T-helper 22 cell (primary cell): ENCODE results near the gene ACADM.
"Not testable (repeated sequence)": the region's sequence is repeated elsewhere in the genome, so short reads cannot be mapped to it uniquely, and the experiment has no call there.

ENCODE experiments used
- DNase-seq: peaks from one replicate; pipeline ENCODE4 v3.0.0-alpha.2; 2020; ENCODE audit warnings: low read depth

The ACADM gene

DNA sequence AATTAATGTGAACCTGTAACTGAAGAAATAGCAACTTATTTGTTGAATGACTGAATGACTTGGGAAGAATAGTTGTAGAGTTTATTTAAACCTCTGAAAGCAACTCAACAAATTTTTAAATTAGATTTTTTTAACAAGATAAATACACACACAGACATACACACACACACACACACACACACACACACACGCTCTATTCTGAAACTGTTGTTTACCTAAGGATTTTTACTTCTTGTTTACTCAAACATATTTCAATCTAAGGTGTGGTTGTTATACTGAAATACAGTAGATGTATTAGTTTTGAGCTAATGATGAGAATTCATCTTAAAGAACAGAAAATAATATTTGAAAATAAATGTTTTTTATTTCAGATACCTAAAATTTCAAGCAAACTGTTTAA, 11.5 kb downstream of the ACADM start:
- DNase-seq, result no peak

DNA sequence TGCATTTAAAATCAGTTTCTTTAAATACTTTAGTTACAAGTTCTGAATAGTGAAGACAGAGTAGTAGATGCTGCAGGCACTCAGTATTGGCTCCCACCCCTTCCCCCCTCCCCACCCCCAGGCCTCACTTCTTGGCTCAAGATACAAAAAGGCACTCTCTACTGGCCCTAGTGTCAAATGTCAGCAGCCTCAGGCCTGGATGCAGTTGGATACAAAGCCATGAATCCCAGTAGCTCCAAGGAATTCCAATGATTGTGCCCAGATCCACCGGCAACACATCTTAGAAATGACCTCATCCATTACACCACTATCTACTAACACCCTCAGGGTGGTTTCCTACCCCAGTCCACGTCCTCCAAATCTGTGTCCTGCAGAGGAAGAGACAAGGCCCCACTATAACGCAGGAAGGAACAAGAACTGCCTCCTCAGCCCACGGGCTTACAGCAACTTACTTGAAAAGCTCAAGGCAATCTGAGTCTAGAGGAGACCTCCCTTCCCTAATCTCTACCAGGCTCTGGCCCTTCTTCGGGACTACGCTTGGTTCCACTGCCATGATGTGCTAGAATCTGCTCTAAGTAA, 17.6 kb downstream of the ACADM start:
- DNase-seq, result no peak

DNA sequence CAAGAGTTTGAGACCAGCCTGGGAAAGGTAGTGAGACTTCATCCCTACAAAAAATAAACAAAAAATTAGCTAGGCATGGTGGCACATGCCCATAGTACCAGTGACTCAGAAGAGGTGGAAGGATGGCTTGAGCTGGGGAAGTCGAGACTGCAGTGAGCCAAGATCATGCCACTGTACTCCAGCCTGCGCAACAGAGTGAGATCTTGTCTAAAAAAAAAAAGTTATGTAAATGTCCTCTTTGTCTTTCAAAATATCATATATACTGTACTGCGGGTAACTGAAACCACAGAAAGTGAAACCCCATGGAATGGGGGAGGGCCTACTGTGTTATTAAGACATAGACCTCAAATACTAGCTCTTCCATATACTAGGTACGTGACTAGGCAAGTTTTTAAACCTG, 20.8 kb downstream of the ACADM start:
- no peak for DNase-seq

DNA sequence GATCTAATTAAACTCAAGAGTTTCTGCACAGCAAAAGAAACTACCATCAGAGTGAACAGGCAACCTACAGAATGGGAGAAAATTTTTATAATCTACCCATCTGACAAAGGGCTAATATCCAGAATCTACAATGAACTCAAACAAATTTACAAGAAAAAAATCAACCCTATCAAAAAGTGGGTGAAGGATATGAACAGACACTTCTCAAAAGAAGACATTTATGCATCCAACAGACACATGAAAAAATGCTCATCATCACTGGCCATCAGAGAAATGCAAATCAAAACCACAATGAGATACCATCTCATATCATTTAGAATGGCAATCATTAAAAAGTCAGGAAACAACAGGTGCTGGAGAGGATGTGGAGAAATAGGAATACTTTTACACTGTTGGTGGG, 32.7 kb downstream of the ACADM start:
- not testable (repeated sequence) for DNase-seq

DNA sequence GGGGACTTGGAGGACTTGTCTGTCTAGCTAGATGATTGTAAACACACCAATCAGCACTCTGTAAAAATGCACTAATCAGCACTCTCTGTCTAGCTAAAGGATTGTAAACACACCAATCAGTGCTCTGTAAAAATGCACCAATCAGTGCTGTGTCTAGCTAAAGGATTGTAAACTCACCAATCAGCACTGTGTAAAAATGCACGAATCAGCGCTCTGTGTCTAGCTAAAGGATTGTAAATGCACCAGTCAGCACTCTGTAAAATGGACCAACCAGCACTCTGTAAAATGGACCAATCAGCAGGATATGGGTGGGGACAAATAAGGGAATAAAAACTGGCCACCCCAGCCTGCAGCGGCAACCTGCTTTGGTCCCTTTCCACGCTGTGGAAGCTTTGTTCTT, 34.0 kb downstream of the ACADM start:
- DNase-seq, result not testable (repeated sequence)

DNA sequence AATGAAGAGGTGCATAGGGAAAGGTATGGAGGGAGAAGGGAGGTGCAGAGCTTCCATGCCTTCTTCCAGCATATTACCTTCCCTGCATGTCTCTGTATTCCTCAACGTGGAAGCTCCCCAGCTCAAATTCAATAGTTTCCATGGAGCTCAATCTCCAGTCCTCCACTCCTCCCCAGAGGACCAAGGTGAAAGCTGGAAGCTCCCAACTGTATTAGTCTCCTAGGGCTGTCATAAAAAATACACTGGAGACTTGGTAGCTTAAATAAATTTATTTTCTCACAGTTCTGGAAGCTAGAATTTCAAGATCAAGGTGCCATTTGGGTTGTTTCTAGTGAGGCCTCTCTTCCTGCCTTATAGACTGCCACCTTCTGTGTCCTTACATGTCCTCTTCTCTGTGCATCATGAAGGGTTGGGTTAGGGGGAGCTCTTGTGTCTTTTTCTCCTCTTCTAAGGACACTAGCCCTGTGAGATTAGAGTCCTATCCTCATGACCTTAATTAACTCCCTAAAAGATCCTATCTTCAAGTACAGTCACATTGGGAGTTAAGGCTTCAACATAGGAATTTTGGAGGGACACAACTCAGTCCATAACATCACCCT, 39.6 kb downstream of the ACADM start:
- DNase-seq, result no peak

DNA sequence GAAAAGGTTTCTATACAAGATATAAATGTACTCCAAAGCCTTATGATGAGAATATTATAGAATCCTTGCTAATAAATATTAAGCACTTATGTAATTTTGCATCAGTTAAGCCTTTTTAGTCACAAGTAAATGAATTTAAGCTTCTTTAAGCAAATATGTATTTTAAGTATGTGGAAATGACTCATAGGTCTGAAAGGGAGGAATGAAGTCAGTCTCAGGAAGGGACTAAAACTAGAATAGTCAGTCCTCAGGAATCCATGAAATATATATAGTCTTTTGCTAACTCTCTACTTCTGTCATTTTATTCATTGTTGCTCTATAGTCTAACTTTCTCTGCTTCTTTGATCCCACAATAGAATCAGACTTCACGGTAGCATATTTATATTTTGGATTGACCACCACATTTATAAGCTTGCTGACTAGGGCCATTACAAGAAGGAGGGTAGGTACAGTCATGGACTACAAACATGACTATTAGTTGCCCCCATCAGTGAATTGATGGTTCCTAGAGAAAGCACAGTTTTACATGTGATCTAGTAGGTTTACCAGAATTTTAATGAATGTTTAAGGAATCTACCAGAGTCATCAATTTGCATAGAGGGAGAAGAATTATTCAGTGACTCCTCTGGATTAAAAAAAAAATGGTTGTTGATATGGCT, 41.3 kb downstream of the ACADM start:
- no peak for DNase-seq

DNA sequence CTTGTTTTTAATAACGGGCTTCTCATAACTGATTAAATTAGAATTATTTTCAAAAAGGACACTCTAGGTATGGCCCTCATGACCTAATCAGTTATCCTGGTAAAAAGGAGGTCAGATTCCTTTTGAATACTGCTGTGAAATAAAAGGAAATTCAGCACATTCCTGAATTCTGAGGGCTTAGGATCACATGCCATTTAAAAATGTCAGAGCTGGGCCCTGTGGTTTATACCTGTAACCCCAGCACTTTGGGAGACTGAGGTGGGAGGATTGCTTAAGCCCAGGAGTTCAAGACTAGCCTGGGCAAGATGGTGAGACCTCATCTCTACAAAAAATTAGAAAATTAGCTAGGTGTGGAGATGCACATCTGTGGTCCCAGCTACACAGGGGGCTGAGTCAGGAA, 43.5 kb downstream of the ACADM start:
- DNase-seq, result no peak

DNA sequence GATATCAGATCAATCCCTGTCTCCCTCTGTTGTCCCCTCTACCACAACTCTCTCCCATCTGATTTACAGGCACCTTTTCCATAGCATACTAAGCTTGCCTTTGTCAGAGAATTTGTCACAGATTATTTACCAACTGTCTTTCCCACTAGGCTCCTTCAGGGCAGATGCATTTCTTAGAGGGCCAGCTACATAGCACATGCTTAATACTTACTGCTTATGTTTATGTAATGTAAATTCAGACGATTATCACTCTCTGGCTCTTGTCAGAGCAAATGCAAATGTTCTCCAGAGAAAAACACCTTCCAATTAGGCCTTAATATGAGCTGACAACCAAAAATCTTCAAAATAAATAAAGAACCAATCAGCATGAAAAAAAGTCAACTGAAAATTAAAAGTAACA, 46.3 kb downstream of the ACADM start:
- DNase-seq, result no peak

DNA sequence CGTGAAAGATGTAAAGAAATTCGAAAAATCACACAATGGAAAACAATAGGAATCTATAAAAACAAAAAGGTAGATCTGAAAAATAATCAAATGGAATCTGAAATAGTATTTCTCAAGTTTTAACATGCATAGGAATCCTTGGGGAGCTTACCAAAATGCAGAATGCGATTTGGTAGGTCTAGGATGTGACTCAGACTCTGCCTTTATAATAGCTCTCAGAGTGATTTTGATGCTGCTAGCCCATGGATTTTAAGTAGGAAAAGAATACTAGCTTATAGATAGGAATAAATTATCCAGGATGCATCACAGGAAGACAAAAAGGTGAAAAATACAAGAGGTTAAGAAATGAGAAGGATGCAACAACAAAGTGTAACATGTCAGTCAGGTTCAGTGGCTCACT, 47.5 kb downstream of the ACADM start:
- no peak for DNase-seq

DNA sequence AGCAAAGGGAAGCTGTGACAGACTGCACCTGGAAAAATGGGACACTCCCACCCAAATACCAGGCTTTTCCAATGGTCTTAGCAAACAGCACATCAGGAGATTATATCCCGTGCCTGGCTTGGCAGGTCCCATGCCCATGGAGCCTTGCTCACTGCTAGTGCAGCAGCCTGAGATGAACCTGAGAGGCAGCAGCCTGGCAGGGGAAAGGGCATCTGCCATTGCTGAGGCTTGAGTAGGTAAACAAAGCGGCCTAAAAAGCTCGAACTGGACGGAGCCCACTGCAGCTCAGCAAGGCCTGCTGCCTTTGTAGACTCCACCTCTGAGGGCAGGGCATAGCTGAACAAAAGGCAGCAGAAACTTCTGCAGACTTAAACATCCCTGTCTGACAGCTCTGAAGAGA, 53.3 kb downstream of the ACADM start:
- DNase-seq, result not testable (repeated sequence)

DNA sequence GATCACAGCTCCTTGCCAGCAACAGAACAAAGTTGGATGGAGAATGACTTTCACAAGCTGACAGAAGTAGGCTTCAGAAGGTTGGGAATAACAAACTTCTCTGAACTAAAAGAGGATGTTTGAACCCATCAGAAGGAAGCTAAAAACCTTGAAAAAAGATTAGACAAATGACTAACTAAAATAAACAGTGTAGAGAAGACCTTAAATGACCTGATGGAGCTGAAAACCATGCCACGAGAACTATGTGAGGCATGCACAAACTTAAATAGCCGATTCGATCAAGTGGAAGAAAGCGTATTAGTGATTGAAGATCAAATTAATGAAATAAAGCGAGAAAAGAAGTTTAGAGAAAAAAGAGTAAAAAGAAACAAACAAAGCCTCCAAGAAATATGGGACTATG, 54.2 kb downstream of the ACADM start:
- DNase-seq, result not testable (repeated sequence)

DNA sequence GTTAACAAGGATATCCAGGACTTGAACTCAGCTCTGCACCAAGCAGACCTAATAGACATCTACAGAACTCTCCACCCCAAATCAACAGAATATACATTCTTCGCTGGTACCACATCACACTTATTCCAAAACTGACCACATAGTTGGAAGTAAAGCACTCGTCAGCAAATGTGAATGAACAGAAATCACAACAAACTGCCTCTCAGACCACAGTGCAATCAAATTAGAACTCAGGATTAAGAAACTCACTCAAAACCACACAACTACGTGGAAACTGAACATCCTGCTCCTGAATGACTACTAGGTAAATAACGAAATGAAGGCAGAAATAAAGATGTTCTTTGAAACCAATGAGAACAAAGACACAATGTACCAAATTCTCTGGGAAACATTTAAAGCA, 55.7 kb downstream of the ACADM start:
- DNase-seq, result not testable (repeated sequence)

DNA sequence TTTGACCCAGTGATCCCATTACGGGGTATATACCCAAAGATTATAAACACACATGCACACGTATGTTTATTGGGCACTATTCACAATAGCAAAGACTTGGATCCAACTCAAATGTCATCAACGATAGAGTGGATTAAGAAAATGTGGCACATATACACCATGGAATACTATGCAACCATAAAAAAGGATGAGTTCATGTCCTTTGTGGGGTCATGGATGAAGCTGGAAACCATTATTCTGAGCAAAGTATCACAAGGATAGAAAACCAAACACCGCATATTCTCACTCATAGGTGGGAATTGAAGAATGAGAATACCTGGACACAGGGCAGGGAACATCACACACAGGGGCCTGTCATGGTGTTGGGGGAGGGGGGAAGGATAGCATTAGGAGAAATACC, 59.4 kb downstream of the ACADM start:
- DNase-seq, result not testable (repeated sequence)

DNA sequence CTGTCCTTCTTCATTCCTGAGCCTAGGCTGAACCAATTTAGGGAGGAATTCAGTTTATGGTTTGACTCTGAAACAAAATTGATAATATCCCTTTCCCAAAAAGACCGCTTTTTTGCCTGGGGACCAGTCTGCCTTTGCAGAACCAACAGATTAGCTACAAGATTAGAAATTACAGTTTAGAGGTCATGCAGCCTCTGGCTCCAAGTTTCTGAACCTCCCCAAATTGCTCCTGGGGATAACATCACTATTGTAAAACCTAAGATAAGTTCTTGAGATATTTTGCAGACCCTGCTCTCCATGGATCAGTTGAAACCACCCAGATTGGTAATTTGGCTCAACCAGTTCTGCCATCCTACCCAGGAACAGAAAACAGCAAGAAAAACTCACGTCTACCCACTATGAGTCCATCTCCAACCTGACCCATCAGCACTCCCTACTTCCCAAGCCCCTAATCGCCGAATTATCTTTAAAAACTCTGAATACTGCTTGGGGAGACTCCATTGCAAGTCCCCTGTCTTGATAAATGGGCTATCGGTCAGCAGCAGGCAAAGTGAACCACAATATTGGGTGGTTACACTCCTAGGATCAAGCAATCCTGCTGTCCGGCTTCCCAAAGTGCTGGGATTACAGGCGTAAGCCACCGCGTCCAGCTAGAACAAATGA, 60.9 kb downstream of the ACADM start:
- DNase-seq, result no peak

DNA sequence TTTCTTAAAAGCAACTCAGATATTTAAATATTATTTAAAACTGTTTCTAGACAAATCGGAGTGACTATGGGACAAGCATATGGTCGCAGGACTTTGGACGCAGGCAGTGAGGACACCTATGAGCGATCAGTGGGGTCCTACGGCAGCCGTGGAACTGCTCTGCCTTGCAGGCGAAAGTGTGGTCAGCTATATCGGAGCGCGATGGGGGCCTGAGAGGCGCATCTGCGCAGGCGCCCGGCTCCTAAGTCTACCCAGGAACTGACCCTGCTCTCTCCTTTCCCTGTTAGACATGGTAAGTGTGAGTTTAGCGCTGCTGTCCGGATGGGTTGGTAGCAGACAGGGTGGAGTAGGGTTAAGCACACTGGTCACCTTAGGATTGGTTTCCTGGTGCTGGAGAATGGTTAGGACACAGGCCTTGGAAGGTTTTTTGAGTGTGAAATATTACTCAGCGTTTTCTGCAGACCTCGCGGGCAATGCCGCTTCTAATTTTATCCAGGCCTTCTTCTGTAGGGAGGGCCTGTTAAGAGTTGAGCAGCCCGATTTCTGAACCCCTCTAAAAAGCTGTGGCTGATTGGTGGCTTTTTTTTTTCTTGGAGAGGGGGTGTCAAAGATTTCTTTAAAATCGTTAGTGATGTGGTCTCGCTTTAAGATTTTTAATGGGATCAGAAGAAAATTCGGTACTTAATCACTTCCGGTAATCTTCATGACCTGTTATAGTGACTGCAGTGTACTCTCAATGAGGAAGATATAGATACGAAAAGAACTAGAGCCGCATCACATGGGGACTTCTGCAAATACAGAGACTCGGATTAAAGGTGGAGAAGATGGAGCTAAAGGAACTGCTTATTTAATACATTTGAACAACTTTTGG, 61.7 kb downstream of the ACADM start, which contains the start of gene RABGGTB:
Gene RABGGTB (plus strand): TSS at position 274 of the 871 bp plus-strand sequence. CDS start 16 bp downstream, at position 290.
- peak; percentile 81 for DNase-seq

DNA sequence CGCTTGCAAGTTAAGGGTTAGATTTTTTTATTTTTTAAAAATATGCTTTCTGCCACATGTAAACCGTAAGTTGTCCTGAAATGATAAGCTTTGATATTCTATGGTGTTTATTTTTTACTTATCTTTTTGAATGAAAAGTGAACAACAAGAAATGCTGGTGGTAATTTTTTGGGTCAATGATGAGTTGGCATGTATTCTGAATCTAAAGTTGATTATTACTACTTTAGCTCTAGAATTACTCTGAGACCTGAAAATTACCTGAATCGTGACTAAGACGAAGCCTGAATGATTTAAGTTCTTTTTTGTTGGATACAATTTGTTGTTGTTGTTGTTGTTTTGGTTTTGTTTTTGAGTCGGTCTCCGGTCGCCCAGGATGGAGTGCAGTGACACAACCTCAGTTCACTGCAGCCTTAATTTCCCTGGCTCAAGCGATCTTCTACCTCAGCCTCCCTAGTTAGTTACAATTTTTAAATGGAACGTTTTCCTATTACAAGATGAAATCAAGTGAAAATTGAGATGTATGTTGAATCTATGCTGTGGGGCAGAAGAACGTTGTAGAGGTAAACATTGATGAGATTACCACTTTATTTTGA, 62.5 kb downstream of the ACADM start:
- DNase-seq, result no peak

DNA sequence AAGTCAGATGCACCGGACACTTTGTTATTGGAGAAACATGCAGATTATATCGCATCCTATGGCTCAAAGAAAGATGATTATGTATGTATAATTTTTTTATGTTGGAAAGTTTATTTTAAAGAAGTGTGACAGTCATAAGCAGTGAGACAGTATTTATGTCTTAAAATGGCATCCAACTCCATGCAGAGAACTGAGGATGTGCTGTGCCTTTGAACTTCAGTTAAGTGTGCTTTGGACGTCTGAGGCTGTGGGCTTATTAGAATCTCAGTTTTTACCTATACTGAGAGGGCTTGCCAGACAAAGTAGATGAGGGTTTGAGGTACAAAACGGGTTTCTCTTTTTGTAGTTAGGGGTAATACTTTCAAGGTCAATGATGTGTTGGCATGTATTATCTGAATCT, 63.0 kb downstream of the ACADM start:
- no peak for DNase-seq

DNA sequence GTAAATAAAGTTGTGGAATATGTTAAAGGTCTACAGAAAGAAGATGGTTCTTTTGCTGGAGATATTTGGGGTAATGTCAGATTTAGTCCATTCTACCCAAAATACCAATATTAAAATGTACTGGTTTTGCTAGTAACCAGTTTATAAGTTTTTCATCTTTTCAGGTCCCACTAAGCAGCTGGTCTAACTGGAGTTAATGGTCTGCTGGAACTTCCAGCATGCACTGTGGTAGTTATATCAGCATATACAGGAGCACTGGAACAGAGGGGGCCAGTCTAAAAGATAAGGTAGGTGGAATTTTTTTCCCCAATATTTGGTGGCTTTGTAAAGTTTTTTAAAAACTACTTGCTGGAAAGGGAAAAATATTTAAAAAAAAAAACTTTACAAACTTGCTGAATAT, 65.5 kb downstream of the ACADM start:
- DNase-seq, result no peak

DNA sequence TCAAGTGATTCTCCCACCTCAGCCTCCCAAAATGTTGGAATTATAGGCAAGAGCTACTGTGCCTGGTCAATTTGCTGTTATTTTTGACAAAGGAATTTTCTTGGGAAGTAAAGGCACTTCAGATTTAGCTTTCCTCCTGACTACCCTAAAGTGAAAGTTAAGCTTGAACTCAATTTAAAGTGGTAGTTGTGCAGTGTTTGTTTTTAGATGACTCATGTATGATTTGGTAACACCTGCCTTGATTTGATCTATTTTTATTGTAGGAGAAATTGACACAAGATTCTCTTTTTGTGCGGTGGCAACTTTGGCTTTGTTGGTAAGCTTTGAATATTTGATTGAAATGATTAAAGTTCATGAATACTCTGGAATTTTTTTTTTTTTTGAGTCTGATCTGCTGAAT, 66.5 kb downstream of the ACADM start:
- DNase-seq, result no peak

DNA sequence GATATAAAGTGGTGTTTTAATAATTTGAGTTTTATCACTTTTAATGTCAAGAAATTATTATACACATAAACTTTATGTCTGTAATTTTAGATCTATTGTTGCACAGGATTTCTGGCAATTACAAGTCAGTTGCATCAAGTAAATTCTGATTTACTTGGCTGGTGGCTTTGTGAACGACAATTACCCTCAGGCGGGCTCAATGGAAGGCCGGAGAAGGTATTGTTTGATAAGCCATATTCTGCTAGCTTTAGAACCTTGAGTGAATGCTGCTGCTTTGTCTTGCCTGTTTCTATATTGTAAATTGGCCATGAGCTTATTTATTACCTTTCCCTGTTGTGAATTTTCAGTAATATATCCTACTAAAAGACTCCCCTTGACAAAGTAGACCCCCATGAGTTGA, 67.6 kb downstream of the ACADM start:
- DNase-seq, result no peak

DNA sequence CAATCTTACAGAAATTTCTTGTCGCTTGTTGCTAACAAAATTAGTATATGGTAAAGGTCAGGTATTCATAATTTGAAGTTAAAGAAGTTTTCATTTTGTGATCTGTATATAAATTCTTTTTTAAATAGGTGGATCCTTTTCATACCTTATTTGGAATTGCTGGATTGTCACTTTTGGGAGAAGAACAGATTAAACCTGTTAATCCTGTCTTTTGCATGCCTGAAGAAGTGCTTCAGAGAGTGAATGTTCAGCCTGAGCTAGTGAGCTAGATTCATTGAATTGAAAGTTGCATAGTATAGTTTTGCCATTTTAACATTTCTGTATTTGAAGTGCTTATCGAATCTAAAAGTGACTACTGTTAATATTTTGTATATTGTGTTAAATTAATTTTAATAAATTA, 69.9 kb downstream of the ACADM start:
- no peak for DNase-seq
